GM21360 (cell line): ENCODE results near the gene SIK3.

ENCODE experiments used
- ATAC-seq: cut with Tn5 transposase; IDR thresholded peaks from one replicate; pipeline ENCODE4 v1.9.1; 2021; ENCODE audit warnings: mild to moderate bottlenecking, moderate library complexity; ENCODE audit not compliant: unreplicated experiment

The SIK3 gene

DNA sequence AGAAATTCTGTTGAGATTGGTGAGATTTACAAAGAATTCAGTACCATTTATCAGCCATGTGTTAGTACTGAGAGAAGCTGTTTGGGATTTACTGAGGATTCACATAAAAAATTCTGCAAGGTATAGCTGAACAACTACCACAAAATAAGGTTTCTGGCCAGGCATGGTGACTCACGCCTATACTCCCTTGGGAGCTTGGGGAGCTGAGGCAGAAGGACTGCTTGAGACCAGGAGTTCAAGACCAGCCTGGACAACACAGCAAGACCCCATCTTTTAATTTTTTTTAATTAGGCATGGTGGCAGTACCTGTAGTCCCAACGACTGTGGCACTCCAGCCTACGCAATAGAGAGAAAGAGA, 86.7 kb downstream of the SIK3 start:
- no peak for ATAC-seq

DNA sequence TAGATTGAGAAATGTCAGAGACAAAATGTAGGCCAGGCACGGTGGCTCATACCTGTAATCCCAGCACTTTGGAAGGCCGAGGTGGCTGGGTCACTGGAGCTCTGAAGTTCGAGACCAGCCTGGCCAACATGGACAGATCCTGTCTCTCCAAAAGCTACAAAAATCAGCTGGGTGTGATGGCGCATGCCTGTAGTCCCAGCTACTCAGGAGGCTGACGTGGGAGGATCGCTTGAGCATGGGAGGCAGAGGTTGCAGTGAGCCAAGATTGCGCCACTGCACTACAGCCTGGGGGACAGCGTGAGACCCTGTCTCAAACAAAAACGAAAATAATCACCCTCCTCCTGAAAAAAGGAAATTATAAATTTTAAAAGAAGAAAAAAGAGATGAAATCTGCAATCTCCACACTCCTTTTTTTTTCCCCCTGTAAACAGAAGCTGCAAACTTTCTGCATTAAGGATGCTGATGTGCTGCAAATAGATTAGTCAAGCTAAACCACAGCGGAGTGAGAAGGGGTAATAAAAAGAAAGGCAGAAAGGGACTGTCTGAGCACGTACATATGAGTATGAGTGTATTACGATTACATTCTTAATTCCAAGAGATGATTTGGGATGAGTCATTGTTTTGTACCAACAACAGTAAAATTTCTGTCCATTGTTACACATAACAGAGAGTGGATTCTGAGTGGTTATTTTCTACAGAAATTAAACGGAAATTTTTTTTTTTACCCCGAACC, 87.3 kb downstream of the SIK3 start:
- no peak for ATAC-seq

DNA sequence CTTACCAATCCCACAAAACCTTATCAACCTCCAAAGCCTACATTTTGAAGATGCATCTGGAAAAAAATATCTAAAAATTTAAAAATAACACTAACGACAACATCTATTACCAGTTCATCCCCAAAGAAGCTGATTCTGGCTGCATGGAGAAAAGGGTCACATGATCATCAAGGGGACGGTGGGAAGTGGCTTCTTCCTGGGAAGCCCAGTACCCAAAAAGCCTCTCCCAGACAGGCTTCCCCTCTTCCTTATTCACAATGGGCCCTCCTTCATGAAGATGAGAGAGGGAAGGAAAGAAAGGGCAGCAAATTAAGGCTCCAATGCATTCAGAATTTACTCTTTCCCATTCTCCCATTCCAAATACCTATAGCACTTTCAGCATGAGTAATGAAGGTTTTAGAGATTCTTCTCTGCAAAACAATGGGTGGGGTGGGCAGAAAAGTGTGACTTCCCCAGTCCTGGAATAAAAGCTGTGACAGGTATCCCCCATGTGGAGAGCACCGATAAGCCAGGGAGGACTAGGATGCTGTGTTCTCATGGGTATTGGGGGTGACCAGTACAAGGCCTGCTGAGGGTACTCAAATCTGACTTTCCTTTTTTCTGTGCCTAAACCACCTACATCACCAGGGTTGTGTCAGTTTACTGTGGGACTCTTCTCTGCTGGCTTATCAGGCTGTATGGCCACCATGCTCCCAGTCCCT, 88.2 kb downstream of the SIK3 start:
- ATAC-seq = no peak

DNA sequence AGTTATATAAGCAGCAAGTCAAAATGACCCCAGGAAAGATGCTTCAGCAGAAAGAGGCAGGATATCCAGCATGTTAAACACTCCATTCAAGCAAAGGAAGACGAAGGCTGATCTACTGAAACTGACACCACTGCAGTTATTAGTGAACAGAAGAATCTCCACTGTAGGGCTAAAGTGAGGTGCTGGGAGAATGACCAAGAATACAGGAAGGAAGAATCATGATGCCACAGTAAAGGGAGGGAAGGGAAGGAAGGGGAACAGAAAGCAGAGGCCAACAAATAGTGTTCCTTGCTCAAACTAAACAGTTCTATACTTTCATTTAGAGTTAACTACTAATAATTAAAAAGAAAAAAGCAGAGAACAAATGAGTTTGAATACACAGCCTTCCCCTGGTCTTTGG, 92.5 kb downstream of the SIK3 start:
- ATAC-seq = no peak

DNA sequence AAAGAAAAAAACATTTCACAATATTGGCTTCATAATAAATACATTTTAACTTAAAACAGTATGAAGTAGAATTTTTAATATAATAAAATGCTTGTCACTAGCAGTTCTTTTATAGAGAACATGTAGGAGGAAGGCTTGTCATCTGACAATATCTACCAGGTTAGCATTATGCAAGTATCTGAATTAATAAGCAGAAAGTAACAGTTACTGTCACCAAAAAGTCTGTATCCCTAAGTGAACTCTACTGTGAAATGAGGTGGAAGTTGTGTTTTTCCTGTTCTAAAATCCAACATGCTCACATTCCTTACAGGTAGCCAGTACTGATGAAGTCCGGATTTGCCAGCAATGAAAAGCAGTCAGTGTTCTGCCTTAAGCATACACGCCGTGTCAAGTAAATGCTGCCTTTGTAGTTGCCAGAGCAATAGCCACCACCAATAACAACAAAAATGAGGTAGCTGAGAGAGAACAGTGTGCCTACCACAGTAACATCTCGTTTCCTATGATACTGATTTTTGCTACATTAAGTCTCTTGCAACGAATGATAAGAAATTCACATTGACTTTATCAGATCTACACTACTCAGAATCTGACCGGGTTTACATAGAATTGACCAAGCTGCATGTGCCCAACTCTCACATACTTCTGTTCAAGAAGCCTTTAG, 95.5 kb downstream of the SIK3 start:
- ATAC-seq = no peak

DNA sequence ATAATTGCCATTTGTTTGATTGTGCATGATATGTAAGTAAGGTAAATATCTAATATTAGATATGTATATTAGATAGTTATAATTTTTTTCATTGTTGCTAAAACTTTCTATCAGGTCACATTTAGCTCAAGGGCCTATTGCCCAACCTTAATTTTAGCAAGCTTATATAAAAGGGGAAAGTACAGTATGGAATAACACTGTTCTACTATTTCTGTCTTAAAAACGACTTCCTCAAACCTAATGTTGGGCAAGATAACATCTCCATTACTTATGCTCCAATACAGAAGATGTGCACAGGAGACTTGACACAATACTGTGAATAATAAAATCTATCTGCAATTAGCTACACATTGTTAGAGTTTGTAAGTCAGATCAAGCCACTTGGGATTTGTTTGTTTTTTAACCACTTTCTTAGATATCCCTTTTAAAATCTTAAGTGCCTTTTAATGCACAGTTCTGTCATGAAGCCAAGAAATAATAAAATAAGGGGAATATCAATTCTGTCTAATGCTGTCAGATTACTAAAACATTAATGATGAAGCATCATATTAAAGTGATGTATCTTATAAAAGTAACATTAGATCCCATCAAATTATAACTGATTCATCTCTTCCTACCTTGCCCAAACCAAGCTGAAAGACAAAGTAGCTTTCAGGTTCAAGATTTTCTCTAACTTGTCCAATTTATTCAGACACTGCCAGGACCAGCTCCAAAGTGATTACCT, 98.1 kb downstream of the SIK3 start:
- no peak for ATAC-seq

DNA sequence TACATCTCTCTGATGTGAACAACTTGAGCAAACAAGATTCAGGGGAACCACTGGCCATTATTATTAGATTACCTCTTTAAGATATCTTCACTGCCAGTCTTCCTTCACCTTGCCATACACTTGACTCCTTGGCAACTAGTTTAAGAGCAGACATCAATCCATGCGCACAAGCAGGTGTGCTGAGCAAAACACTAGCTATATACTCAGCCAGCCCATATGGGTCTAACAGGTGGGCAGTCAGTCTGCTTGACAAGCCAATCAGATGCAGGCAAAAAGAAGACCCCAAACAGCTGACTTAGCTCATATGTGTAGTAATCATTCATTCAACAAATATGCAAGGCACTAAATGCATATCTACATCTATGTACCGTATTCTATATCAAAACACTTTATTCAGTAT, 101.2 kb downstream of the SIK3 start:
- no peak for ATAC-seq

DNA sequence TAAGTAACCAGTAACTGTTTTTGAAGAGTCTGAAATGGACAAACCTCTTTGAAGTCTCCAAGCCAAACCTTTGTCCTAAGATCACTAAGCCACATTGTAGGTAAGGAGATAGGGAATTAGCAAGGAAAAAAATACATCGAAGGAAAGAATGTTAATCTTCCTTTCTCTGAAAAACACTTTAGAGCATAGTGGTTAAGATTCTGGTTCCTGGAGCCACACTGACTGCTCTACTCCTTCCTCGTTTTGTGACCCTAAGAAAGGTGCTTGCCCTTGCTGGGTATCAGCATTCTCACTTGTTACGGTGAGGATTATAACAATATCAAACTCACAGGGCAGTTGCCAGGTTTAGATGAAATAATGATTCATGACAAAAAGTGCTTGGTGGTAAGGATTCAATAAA, 104.0 kb downstream of the SIK3 start:
- ATAC-seq = no peak

DNA sequence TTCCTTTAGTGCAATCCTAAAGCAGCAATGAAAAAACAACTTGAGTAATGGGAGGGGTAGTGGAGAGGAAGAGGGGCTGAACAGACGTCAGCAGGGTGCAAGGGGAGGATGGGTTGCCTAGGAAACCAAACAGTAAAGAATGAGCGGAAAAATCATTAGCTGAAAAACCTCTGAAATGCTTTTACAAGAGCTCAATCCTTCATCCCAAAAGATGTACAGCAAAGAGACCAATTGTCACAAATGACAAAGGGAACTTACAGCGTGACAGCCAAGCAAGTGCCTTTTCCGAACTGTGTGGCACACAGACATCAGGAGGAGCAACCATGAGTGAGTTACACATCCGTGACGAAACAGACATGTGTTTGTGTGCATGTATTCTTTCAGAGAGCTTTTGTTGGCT, 104.6 kb downstream of the SIK3 start:
- no peak for ATAC-seq

DNA sequence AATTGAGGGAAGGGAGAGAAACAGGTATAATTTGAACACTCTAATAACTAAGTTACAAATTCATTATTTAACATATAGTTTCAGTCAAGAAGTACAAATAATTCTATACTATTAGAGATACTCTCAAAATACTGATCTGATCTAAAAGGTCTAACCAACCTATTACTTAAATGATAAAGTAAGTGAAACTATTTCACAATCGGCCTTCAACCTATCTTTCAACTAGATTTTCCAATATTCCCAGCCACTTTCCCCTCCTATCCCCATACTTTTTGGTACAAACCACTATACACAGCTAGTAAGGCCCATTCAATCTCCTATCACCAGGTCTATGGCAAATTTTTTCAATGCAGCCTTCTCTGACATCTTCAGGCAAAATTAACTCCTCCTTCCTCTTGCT, 106.7 kb downstream of the SIK3 start:
- no peak for ATAC-seq

DNA sequence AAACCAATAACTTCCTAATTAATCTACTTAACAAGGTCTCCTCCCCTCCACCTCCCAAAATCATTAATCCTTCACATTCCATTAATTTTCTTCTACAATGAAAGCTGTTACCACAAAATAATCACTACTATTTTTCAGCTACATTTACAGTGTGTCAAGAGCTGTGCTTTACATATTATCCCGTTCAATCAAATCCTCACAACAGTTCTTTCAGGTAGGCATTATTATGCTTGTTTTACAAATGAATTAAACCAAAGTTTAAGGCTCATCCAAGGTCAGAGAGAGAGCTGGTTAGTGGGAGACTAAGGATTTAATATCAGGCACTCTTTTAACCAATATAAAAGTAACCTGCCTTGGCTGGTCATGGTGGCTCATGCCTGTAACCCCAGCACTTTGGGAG, 107.4 kb downstream of the SIK3 start:
- ATAC-seq = no peak

DNA sequence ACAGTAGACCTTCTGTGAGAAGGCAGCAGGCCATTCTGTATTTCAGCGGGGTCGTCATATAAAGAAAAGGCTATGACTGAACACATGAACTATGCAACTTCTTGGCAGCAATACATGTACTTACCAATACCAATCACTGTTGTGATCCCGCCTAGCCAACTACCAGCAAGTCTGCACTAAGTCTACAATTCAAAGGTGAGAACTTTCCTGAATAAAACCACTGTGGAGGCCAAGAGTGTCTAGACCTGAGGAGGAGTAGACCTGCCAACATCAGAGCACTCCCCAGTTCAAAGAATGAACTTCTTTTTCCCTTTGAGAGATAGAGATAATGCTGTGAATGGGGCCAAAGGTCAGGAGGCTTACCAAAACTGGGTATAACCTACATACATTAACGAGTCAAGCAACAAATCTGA, 108.2 kb downstream of the SIK3 start:
- no peak for ATAC-seq

DNA sequence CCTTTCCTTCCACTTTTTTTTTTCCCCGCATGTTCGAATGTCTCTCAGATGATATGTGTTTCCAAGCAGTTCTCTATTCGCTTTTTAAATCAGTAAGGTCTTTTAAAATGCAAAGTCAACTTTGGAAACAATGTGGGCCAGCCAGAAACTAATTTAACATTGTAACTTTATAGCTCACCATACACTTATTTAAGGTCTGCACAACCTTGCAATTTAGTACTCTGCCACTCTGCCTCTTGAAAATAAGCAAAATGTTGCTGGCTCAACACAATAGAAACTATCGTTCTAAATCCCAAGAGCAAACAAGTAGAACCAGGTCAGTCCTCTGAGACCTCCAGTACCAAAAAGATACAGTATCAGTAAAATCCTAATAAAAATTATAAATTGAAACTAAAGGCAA, 109.0 kb downstream of the SIK3 start:
- ATAC-seq = no peak

DNA sequence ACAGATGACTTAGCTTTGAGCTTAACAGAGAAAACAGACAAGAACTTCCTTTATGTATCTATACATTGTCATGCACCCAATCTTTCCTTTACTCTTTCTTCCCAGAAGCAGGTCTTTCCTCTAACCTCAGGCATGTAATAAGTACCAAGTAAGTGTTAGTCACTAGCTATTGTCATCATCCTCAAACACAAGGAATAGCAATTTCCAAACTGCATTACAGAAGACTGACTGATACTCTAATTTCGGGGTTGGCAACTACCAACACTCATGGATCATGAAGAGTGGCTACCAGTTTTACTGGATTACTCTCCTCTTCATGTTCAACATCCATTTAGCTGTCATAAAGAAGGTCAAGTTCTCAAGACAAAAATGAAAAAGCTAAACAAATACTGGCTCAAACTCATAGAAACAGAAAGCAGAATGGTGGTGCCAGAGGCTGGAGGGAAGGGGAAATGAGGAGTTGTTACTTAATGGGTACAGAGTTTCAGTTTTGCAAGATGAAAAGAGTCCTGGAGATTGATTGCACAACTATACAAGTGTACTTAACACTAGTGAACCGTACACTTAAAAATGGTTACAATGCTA, 111.6 kb downstream of the SIK3 start:
- ATAC-seq = peak; percentile 58

DNA sequence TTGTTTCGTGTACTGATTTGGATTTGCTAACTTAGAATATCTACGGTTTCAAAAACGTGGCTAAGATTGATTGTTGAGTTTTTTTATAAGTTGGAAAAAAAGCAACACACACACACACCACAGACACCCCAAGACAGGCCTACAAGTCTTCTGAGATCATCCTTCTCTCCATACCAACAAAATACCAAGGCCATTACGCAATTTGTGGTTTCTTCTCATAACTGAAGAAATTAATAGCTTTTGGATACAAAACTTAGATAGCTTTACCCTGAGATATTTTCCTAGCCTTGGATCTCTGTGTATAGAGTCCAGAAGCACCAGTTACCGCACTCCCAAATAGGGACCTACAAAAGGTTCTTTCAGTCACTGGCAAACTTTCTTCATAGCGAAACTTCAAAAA, 113.6 kb downstream of the SIK3 start:
- no peak for ATAC-seq

DNA sequence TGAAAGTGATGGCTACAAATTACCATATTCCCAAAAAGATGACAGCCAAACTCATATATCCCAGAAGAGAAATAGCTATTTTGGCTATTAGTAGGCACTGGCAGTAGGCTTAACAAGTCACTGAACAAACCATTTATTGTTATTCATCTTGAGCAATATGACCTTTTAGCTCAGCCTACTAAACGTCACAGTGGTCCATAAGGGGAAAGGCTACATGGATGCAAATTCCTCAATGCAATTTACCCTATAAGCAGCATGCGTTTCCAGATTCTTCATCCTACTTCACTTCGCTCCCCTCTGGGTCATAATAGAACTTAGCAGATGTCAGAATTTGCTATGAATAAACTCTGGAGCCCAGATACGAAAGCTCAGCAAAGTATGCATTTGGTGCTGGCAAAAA, 114.0 kb downstream of the SIK3 start:
- ATAC-seq = no peak

DNA sequence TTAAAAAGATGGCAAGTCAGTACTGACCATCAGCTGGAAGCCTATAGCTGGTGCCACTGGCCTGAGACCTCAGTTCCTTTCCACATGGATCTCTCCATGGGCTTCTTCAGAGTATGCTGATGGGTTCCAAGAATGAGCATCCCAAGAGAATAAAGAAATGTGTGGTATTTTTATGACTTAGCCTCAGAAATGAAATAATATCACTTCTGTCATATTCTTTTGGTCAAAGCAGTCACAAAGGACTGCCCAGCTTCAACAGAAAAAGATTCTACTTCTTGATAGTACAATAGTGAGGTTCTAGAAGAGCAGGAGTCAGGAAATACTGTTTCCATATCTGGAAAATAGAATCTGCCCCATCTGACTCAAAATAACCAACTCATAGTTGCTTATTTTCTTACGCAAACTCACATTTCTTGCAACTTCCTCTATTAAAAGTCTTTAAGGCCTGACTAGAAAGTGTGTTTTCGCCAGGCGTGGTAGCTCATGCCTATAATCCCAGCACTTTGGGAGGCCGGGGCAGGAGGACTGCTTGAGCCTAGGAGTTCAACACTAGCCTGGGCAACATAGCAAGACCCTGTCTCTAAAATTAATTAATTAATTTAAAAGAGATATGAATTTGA, 116.9 kb downstream of the SIK3 start:
- ATAC-seq = no peak

DNA sequence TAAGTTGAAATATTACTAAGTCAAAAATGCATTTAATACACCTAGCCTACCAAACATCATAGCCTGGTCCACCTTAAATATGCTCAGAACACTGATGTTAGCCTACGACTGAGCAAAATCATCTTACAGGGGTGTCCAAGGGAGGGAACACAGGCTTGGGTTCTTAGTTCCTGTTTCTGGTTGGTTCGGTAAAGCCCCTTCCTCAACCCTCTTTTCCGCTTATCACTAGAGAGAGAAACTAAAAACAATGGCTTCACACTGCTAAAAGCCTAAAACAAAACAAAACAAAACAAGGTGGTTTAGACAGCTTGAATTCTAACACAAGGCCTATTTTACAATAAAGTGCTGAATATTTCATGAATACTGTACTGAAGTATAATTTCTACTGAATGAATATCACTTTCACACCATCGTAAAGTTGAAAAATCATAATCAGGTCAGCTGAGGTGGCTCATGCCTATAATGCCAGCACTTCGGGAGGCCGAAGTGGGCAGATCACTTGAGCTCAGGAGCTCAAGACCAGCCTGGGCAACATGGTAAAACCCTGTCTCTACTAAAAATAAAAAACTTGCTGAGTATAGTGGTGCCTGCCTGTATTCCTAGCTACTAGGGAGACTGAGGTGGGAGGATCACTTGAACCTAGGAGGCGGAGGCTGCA, 118.0 kb downstream of the SIK3 start:
- peak; percentile 72 for ATAC-seq

DNA sequence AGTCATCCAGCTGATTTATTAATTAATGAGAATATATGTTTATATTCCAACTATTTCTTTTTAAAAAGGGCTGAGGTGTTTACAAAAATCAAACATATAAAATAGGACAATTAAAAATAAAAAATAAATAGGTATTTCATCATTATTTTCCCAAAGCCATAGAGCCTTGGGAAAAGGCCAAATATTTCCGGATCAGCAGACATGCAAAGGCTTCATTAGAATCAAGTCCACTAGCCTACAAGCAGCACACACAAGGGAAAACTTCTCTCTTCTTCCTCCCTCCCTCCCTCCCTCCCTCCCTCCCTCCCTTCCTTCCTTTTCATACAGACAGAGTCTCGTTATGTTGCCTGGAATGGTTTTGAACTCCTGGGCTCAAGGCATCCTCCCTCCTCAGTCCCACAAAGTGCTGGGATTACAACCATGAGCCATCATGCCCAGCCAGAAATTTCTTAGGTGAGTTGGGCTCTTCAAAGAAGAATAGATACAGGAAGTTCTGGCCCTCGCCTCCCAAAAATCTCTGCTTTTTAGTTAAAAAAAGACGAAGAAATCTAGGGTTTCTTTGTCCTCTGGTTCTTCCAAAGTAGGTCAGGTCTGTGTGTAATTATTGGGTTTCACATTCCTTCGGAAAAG, 121.2 kb downstream of the SIK3 start:
- no peak for ATAC-seq

DNA sequence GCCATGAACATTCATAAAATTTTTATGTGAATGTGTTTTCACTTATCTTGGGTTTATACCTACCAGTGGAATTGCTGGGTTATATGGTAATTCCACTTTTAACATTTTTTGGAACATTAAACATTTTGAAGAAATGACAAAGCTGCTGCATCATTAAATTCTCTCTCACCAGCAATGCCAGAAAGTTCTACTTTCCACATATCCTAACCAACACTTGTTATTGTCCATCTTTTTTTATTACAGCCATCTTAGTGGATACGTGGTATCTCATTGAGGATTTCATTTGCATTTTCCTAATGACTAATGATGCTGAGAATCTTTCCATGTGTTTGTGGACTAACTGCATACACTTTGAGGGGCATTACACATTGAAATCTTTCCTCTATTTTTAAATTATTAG, 122.6 kb downstream of the SIK3 start:
- no peak for ATAC-seq
